Activated CD4-positive, alpha-beta T cell treated with anti-CD3 and anti-CD28 coated beads, Interleukin-2, amount 10 ng/mL, durations not matched to agents 7 days and 5 days (primary cell): ENCODE results near the gene FTH1. TPM values are rescaled to one million over a fixed set of nuclear protein-coding genes. Genes with fewer than 3 reads are reported as not detected.
"Not testable (repeated sequence)": the region's sequence is repeated elsewhere in the genome, so short reads cannot be mapped to it uniquely, and the experiment has no call there.

Source experiments
- CTCF ChIA-PET: fragments of 350-600 bp; sonication (Branson Sonifier 250); formaldehyde crosslinking; loops from one replicate; lab custom pipeline; 2021; ENCODE audit warnings: antibody characterized with exemption; lab: Charles Lee
- POLR2A ChIA-PET: fragments of 350-600 bp; sonication (Branson Sonifier 250); formaldehyde crosslinking; loops from one replicate; lab custom pipeline; 2021; ENCODE audit warnings: antibody characterized with exemption; lab: Charles Lee
- DNase-seq: peaks from one replicate; pipeline ENCODE4 v3.0.0-alpha.2; 2020
- H3K27ac Mint-ChIP-seq: one replicate; pipeline ENCODE4 v1.8.0; 2021; ENCODE audit warnings: mild to moderate bottlenecking, moderate library complexity, mixed read lengths
- H3K27me3 Mint-ChIP-seq: one replicate; pipeline ENCODE4 v1.8.0; 2021; ENCODE audit warnings: mixed read lengths
- H3K36me3 Mint-ChIP-seq: one replicate; pipeline ENCODE4 v1.8.0; 2021; ENCODE audit warnings: low read depth, mixed read lengths
- H3K4me1 Mint-ChIP-seq: one replicate; pipeline ENCODE4 v1.8.0; 2021; ENCODE audit warnings: mixed read lengths
- H3K4me3 Mint-ChIP-seq: one replicate; pipeline ENCODE4 v1.8.0; 2021; ENCODE audit warnings: mild to moderate bottlenecking, moderate library complexity, mixed read lengths
- H3K9me3 Mint-ChIP-seq: one replicate; pipeline ENCODE4 v1.8.0; 2021; ENCODE audit warnings: mixed read lengths
- total RNA-seq, 2 experiments: library from RNA; stranded (reverse); gene quantifications; one replicate each; pipeline ENCODE4 v1.2.3, GENCODE V29; 2021

FTH1 gene
- total RNA-seq = 100 to 1,000 TPM; 751 to 840 TPM

DNA sequence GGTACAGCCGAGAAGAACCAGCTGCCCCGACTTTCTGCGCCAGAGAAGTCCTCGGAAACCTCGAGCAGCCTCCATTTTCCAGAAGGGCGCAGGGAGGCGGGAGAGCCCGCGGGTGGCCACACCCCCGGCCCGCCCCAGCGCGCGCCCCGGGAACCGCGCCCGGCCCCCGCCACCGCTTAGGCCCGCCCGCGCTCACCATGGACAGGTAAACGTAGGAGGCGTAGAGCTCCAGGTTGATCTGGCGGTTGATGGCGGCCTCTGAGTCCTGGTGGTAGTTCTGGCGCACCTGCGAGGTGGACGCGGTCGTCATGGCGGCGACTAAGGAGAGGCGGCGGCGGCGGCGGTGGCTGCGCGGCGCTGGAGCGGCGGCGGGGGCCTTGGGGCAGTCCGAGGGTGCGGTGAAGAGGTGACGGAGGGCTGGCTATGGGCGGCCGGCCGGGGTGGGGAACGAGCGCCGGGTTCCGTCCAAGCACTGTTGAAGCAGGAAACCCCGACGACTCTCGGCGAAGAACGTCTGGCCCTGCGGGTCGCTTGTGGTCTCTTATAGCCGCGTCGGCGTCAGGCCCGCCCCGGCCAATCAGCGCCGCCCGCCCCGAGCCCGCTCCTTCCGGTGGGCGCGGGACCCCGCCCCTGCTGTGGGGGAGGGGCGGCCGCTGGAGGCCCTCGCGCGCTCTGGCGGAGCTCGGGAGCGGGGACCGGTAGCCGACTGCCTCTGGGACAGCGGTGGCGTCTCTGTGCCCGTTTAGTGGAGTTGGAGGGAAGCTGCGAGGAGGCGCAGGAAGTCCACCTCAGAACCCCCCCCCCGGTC is at the start of gene FTH1:
TSS of gene FTH1 (minus strand) at position 519 of the 808 bp plus-strand sequence. CDS start at position 310, 209 bp downstream.
- no peaks in the 10 kb centered on the region for H3K27me3 Mint-ChIP-seq
- DNase-seq = peak; percentile 88
- CTCF ChIA-PET = interaction anchor here (0.8 to 3.8 kb wide), 8 partner anchors 17 to 115 kb away, joined by 3 to 12 read pairs (median 4); no protein-coding TSS in a partner anchor
- POLR2A ChIA-PET = interaction anchor here (0.6 to 0.8 kb wide), 3 partner anchors 9 to 140 kb away, joined by 3 to 4 read pairs (median 3); no protein-coding TSS in a partner anchor
- H3K27ac Mint-ChIP-seq = peak within 1 kb of the TSS; percentile 98
- peaks cover 38% of the 10 kb centered on the region for H3K36me3 Mint-ChIP-seq
- H3K9me3 Mint-ChIP-seq = no peaks in the 10 kb centered on the region
- H3K4me3 Mint-ChIP-seq = peak within 1 kb of the TSS; percentile 94
- peaks cover 64% of the 10 kb centered on the region for H3K4me1 Mint-ChIP-seq

GRCh38 chr11:62015615-62016014 is 48.2 kb upstream of the FTH1 start:
- Mint-ChIP-seq H3K4me3 (no peak overlapping the region), H3K4me1 (peaks cover 11% of the 10 kb centered on the region), H3K9me3 (no peaks in the 10 kb centered on the region), H3K27ac (no peak overlapping the region), H3K36me3 (no peaks in the 10 kb centered on the region), H3K27me3 (no peaks in the 10 kb centered on the region)
- POLR2A ChIA-PET = no interaction called here
- no peak for DNase-seq
- CTCF ChIA-PET = interaction anchor here (0.6 kb wide), 1 partner anchor 30 kb away, joined by 3 read pairs; no protein-coding TSS in a partner anchor

DNA sequence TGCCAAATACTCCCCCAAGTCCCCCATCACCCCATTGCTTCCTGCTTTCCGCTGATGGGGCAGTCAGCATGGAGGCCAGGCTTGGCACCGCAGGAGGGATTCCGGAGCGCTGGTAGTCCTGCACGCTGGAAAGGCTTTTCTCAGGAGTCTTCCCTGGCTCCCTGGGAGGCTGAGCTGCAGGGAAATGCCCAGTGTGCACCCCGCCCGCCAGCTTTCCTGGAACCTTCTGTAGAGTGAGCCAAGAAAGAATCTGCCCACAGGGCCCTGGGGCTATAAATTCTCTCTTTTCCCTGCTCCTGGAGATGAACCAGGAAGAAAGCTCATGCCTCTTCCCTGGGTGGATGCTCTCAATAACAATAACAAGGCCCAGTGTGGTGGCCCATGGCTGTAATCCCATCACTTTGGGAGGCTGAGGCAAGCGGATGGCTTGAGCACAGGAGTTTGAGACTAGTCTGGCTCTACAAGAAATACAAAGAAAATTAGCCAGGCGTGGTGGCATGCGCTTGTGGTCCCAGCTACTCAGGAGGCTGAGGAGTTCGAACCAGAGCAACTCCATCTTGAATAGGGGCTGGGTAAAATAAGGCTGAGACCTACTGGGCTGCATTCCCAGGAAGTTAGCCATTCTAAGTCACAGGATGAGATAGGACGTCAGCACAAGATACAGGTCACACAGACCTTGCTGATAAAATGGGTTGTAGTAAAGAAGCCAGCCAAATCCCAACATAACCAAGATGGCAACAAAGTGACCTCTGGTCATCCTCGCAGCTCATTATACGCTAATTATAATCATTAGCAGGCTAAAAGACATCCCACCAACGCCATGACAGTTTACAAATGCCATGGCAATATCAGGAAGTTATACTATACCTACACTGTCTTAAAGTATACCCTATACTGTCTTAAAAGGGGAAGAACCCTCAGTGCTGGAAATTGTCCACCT is 46.4 kb upstream of the FTH1 start:
- DNase-seq = no peak
- Mint-ChIP-seq H3K27ac (no peak overlapping the region), H3K36me3 (no peaks in the 10 kb centered on the region), H3K4me3 (no peak overlapping the region), H3K27me3 (no peaks in the 10 kb centered on the region), H3K9me3 (no peaks in the 10 kb centered on the region), H3K4me1 (peaks cover 9% of the 10 kb centered on the region)
- POLR2A ChIA-PET = no interaction called here
- CTCF ChIA-PET = interaction anchor here (1.2 to 1.6 kb wide), 3 partner anchors 11 to 68 kb away, joined by 3 to 4 read pairs (median 4); no protein-coding TSS in a partner anchor

DNA sequence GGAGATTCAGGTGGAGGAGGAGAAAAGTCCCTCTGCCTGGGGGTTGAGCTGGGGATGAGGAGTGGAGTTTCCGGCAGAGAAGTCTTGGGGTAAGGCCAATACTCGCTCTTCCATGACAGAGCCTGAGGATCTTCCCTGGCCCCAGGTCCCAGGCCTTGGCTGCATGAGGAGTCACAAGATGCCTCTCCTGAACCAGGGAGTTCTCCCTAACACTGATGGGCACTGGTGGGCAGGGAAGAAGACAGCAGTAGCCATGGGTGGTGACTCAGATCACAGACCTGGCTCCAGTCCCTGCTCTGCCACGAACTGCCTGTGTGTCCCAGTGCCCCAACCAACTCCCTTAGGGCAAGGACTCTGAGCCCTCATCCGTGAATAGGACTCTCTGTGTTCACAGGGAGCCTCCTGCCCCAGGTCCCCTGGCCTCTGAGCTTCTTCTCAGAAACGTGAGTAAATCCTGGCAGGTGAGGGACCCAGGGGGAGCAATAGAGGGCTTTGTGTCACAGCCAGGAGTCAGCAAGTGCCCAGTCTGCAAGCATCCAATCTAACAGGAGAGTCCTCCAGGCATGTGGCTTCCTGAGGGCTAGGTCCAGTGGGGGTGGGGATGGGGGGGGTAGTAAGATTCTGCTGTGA is 45.5 kb upstream of the FTH1 start:
- H3K9me3 Mint-ChIP-seq = no peaks in the 10 kb centered on the region
- H3K36me3 Mint-ChIP-seq = no peaks in the 10 kb centered on the region

DNA sequence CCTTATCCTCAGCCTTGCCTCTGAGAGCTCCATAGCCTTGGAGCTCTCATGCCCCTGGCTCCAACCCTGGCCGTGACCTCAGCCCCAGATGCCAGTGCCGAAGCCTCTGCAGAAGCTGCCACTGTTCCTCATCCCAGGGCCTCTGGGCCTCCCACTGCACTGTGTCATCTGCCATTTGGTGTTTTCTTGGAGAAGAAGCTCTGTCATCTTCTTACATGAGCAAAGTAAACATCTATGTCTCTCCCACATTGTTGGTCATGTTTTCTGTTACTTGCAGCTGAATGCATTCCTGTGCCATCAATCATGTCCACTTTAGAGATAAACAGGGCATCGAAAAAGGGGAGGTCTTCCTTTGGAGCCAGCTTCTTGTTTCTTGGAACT is 45.0 kb upstream of the FTH1 start:
- Mint-ChIP-seq H3K27me3 (peaks cover under 1% of the 10 kb centered on the region), H3K27ac (no peak overlapping the region), H3K36me3 (no peaks in the 10 kb centered on the region), H3K4me3 (no peak overlapping the region), H3K9me3 (no peaks in the 10 kb centered on the region), H3K4me1 (peaks cover 9% of the 10 kb centered on the region)
- DNase-seq = no peak
- CTCF ChIA-PET = interaction anchor here (0.6 to 1.6 kb wide), 2 partner anchors 36 to 673 kb away, joined by 3 to 4 read pairs; no protein-coding TSS in a partner anchor
- POLR2A ChIA-PET = no interaction called here

More for the DNA sequence above, 45.5 kb upstream of the FTH1 start:
- peaks cover 9% of the 10 kb centered on the region for H3K4me1 Mint-ChIP-seq
- CTCF ChIA-PET = interaction anchor here (1.2 to 1.6 kb wide), 2 partner anchors 37 to 69 kb away, joined by 3 to 4 read pairs; no protein-coding TSS in a partner anchor
- no peak for DNase-seq
- H3K27me3 Mint-ChIP-seq = no peaks in the 10 kb centered on the region
- POLR2A ChIA-PET = no interaction called here
- no peak overlapping the region for H3K4me3 Mint-ChIP-seq
- H3K27ac Mint-ChIP-seq = no peak overlapping the region

- Mint-ChIP-seq H3K36me3 (no peaks in the 10 kb centered on the region), H3K27me3 (peaks cover 2% of the 10 kb centered on the region), H3K4me3 (no peak overlapping the region), H3K27ac (no peak overlapping the region), H3K9me3 (no peaks in the 10 kb centered on the region), H3K4me1 (peaks cover 9% of the 10 kb centered on the region)
- no peak for DNase-seq
- CTCF ChIA-PET = interaction anchor here (0.6 kb wide), 1 partner anchor 672 kb away, joined by 3 read pairs; no protein-coding TSS in a partner anchor
- POLR2A ChIA-PET = no interaction called here
Observed at GRCh38 chr11:62011881-62012280, 44.4 kb upstream of the FTH1 start.

DNA sequence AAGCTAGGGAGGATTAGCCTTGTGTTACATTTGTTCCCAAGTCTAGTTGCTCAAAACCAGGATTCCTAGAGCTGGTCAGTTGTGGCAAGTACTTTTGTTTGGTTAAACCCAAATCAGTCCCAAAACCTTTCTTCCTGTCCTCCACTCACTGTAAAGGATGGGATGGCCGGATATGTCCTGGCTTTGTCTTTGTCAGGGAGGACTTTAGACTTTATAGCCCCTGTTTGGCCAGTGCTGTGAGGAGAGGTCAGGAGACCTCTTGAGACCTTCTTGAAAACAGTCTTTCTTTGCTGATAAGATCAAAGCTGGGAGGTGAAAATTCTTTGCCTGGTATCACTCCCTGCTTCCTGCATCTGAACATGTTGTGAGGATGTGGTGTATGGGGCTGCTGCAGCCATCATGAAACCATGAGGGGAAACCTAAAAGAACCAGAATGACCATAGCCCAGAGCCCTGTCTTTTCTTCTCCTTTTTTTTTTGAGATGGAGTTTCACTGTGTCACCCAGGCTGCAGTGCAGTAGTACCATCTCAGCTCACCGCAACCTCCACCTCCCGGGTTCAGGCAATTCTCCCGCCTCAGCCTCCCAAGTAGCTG is 43.6 kb upstream of the FTH1 start:
- ChIA-PET CTCF (interaction anchor here (1.3 kb wide), 1 partner anchor 38 kb away, joined by 4 read pairs; no protein-coding TSS in a partner anchor), POLR2A (no interaction called here)
- Mint-ChIP-seq H3K4me3 (no peak overlapping the region), H3K4me1 (peaks cover 9% of the 10 kb centered on the region), H3K27ac (no peak overlapping the region), H3K9me3 (no peaks in the 10 kb centered on the region), H3K27me3 (peaks cover 2% of the 10 kb centered on the region), H3K36me3 (no peaks in the 10 kb centered on the region)
- no peak for DNase-seq

GRCh38 chr11:62008193-62008592 is 40.8 kb upstream of the FTH1 start:
- no peaks in the 10 kb centered on the region for H3K9me3 Mint-ChIP-seq
- DNase-seq = no peak

DNA sequence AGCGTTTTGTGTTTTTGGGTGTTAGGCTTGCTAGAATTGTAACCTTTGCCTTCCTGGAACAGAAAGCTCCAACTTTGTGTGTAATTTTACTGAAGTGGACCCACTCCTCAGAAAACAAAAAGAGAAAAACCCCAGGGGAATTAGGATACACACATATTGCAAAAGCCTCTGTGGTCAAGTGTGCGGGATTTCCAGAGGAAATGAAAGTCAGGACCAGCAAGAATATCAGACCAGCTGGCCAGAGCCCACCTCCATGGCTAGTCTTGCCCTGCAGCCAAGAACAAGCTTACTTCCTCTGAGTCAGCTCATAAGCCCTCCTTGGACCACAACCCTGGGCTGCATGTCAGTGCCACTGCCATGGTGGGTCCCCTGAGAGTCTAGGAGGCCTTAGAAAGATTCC is 37.0 kb upstream of the FTH1 start:
- no peak overlapping the region for H3K27ac Mint-ChIP-seq
- ChIA-PET CTCF (interaction anchor here (1.6 kb wide), 1 partner anchor 106 kb away, joined by 3 read pairs; no protein-coding TSS in a partner anchor), POLR2A (no interaction called here)
- no peak for DNase-seq
- H3K4me3 Mint-ChIP-seq = no peak overlapping the region
- H3K9me3 Mint-ChIP-seq = peaks cover 2% of the 10 kb centered on the region
- peaks cover 2% of the 10 kb centered on the region for H3K36me3 Mint-ChIP-seq
- H3K27me3 Mint-ChIP-seq = peaks cover 2% of the 10 kb centered on the region
- H3K4me1 Mint-ChIP-seq = no peaks in the 10 kb centered on the region

More at GRCh38 chr11:62008193-62008592, 40.8 kb upstream of the FTH1 start:
- Mint-ChIP-seq H3K27me3 (peaks cover 2% of the 10 kb centered on the region), H3K4me3 (no peak overlapping the region), H3K4me1 (peaks cover 7% of the 10 kb centered on the region), H3K36me3 (no peaks in the 10 kb centered on the region), H3K27ac (no peak overlapping the region)
- CTCF ChIA-PET = interaction anchor here (0.8 to 1.2 kb wide), 2 partner anchors 8 to 17 kb away, joined by 3 read pairs; no protein-coding TSS in a partner anchor
- POLR2A ChIA-PET = no interaction called here

GRCh38 chr11:62002283-62002682 is 34.8 kb upstream of the FTH1 start:
- POLR2A ChIA-PET, H3K4me1 Mint-ChIP-seq, H3K4me3 Mint-ChIP-seq, DNase-seq, H3K27ac Mint-ChIP-seq, H3K27me3 Mint-ChIP-seq: not testable (repeated sequence)
- Mint-ChIP-seq H3K36me3 (peaks cover 15% of the 10 kb centered on the region), H3K9me3 (peaks cover 12% of the 10 kb centered on the region)
- CTCF ChIA-PET = interaction anchor here (1.9 kb wide), 1 partner anchor 12 kb away, joined by 4 read pairs; no protein-coding TSS in a partner anchor

GRCh38 chr11:62001450-62002191 is 34.2 kb upstream of the FTH1 start:
- peaks cover 12% of the 10 kb centered on the region for H3K9me3 Mint-ChIP-seq
- no peaks in the 10 kb centered on the region for H3K27me3 Mint-ChIP-seq
- H3K27ac Mint-ChIP-seq = no peak overlapping the region
- ChIA-PET CTCF (interaction anchor here (1.0 kb wide), 1 partner anchor 22 kb away, joined by 3 read pairs; no protein-coding TSS in a partner anchor), POLR2A (no interaction called here)
- DNase-seq = no peak
- peaks cover 15% of the 10 kb centered on the region for H3K36me3 Mint-ChIP-seq
- no peaks in the 10 kb centered on the region for H3K4me1 Mint-ChIP-seq
- H3K4me3 Mint-ChIP-seq = no peak overlapping the region
